Measurements from ENCODE around the gene ADCY6.
A peak's percentile ranks its signal among the peaks of the same experiment; 100 is the strongest.

The ADCY6 gene

DNA sequence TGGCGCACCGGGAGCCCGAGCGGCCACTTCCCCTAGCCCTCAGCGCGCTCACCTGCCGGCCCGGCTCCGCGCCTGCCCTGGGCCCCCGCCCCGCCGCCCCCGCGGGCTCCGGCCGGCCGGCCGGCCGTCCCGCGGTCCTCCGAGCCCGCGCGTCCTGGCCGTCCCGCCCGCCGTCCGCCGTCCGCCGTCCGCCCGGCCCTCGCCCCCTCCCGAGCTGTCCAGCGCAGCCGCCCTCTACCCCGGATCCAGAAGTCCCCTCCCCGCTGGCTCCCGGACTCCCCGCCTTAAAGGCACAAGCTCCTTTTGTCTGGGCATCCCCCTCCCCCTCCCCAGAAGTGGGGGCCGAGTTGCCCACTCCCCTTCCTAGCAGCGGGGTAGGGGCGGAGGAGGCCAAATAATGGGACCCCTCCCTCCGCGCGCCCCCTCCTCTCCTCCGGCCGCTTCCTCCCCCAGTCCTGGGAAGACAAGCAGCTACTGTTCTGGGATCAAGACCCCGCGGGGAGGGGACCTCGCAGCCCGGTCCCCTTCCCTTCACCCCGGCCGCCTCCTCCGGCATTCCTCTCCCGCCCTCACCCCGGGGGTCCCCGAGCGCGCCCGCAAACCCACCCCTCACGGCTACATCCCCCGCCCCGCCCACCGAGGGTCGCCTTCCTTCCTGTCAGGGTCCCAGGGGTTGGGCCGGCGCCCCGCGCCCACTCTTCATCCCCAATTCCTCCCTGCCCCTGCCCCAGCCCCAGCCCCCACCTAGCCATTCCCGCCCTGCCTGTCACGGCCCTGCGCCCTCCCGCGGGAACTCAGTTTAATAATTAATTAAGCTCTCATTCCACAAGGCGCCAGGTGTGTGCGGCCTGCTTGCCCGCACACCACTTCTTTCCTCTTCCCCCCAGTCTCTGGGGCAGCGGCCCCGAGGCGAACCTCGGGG is at the start of gene ADCY6:
ADCY6 (minus strand) TSS at position 236 of the 922 bp plus-strand sequence. CDS start 5,655 bp downstream, outside the sequence.
- DNase-seq = peak; percentile 71

DNA sequence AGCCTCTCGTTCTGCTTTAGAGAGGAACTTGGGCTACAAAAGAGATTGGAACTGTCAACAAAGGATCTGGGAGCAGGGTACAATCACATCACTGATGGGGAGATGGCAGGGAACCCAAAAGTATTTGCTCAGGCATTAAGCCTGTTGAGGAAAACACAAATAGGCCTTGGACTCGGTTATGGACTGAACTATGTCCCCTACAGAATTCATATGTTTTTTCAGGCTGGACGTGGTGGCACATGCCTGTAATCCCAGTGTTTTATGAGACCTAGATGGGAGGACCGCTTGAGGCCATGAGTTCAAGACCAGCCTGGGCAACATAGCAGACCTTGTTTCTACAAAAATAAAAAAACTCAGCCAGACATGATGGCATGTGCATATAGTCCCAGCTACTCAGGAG is 49.2 kb upstream of the ADCY6 start:
- no peak for DNase-seq

DNA sequence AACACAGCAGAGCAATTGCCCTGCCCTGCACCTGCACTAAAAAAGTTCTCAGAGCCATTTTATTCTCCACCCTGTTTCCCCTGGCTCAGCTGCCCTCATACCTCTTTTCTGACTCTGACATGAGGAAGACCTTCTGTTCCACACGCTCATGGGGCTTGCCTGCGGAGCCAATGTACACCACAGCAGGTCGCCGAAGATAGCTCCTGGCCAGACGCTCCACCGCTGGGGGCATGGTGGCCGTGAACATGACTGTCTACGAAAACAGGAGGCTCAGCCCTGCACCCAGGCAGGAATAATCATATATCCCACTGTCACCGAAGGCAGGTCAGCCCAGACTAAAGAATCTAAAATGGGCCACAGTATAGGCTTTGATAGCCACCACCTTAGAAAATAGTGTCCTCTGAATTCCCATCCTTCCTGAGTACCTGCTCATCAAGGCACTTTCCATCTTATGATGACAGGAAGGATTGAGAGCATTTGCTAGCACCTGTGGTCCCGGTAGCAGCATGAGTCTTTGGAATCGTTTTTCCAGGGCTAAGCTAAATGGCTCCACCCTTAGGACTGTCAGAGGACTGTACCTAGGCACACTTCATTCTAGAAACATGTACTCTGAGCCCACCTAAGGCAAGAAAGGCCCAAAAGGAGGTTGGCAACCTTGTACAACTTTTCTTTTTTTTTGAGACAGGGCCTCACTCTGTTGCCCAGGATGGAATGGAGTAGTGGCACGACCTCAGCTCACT is 43.6 kb upstream of the ADCY6 start:
- DNase-seq = no peak

DNA sequence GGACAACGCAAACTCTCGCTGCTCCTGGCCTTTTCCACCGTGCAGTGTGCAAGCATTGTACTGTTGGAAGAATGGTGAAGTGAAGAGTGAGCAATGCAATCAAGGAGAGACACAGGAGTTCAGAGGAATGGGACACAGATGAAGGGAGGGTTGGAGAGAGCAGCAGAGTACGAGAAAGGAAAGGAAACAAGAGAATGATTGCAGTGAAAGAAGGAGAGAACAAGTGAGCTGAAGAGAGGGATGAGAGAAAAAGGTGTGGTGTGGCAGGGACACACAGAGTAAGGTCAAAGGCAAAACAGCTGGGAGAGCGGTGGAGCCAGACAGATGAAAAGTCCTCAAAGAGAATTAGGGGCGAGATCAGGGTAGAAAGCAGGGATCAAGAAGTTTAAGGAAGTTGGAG is 42.4 kb upstream of the ADCY6 start:
- DNase-seq = no peak

DNA sequence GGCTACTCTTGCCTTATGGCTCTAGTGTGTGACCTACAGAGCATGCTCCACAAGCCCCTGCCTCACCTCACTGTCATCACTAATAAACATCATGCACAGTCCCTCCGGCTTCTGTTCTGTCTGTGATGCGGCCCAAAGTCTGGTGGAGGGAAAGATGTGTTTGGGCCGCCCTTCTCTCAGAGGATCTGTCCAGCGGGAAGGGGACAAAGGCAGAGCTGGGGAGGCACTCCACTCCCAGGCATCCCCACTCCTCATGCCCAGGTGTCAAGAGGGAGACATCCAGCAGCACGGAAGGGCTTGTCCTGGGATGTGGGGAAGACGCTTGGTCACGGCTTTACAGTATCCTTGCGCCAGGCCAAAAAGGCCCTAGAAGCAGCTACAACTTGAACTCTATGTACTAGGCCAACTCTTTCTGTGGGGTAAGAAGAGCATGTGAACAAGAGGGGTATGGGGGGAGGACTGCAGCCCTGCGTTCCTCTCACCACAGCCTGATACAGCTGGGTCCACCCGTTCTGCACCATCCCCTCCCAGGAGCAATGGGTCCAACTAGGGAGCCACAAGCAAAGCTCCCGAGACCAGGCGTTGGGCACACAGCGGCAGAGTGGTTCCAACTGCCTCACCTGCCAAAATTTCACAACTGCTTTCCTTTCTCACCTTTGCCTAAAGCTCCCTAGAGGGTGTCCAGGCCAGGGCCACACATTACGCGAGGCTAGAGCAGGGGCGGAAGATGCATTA is 40.1 kb upstream of the ADCY6 start:
- no peak for DNase-seq

DNA sequence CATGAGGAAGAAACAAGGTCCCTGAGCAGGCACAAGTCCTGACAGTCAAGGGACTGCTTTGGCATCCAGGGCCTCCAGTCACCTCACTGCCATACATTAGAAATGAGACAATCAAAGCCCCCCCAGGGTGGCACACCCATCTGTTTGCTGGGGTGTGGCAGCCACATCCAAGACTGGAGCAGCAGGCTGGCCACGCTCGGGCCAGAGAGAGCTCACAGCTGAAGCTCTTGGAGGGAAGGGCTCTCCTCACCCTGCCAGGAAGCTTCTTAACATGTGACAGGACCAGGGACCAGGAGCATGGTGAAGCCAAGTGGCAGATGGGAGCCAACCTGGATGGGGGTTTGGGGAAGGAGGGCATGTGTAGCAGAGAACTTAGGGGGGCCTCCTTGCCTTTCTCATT is 39.4 kb upstream of the ADCY6 start:
- DNase-seq = no peak

DNA sequence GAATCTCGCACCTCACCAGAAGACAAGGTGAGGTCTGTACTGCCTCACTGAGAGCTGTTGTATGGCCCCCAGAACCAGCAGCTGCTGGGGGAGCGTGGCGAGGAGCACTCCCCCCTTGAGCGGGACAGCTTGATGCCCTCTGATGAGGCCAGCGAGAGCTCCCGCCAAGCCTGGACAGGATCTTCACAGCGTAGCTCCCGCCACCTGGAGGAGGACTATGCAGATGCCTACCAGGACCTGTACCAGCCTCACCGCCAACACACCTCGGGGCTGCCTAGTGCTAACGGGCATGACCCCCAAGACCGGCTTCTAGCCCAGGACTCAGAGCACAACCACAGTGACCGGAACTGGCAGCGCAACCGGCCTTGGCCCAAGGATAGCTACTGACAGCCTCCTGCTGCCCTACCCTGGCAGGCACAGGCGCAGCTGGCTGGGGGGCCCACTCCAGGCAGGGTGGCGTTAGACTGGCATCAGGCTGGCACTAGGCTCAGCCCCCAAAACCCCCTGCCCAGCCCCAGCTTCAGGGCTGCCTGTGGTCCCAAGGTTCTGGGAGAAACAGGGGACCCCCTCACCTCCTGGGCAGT is 38.7 kb upstream of the ADCY6 start:
- DNase-seq = no peak

DNA sequence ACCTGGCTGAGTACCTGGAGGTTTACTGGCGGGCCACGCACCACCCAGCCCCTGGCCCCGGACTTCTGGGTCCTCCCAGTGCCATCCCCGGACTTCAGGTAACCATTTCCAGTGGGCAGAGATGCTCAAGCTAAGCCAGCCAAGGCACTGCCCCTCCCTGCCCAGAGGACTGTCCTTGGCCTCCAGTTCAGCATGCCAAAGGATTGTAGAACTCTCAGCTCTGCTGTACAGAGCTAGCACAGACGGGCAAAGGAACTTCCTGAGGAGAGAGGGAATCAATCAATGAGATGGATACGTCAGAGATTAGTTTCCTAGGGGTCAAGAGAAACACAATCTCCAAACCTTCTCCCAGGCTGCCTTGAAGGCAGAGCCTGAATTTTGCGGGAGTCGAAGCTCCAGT is 38.1 kb upstream of the ADCY6 start:
- DNase-seq = no peak

DNA sequence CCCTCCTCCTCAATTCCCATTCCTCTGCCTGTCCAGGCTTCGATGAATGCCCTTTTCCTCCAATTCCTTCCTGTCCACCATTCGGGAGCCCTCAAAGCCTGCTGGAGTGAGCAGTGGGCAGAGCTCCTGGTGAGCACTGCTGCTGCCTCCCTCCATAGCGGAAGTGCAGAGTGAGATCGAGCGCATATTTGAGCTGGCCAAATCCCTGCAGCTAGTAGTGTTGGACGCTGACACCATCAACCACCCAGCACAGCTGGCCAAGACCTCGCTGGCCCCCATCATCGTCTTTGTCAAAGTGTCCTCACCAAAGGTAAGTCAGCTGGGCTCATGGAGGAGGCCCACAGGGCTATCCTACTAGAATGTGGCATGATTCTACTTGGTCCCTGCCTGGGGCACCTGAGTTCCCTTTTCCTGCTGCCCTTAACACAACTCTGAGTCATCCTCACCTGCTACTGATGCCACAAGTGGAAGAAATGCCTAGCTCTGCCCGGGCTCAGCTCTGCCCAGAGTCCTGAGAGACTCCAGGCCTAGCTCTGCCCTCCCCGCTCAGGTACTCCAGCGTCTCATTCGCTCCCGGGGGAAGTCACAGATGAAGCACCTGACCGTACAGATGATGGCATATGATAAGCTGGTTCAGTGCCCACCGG is 37.4 kb upstream of the ADCY6 start:
- DNase-seq = no peak

DNA sequence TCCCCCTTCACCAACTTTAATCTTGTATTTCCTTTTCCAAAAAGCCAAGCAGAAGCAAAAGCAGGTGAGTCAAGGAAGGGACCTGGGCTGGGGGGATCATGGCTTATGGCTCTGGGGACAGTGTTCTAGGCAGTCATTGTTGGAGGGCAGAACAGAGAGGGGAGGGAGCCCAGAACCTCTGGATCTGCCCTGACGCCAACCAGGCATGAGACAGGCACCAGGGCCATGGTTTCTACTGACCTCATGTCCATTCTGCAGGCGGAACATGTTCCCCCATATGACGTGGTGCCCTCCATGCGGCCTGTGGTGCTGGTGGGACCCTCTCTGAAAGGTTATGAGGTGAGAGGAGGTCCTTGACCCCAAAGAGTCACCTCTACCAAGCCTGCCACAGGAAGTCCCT is 36.0 kb upstream of the ADCY6 start:
- no peak for DNase-seq

DNA sequence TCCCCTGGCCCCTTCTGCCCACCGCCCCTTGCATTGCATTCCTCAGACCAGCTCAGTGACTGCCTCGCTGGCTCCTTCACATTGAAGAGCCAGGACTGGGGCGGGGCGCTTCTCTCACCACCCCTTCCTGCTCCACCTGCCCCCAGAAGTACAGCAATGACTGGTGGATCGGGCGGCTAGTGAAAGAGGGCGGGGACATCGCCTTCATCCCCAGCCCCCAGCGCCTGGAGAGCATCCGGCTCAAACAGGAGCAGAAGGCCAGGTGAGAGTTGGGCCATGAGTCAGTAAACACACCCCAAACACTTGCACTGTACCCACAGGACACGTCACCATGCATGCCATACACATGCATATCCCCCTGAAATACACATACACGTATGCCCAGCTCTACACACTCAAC is 35.2 kb upstream of the ADCY6 start:
- no peak for DNase-seq

DNA sequence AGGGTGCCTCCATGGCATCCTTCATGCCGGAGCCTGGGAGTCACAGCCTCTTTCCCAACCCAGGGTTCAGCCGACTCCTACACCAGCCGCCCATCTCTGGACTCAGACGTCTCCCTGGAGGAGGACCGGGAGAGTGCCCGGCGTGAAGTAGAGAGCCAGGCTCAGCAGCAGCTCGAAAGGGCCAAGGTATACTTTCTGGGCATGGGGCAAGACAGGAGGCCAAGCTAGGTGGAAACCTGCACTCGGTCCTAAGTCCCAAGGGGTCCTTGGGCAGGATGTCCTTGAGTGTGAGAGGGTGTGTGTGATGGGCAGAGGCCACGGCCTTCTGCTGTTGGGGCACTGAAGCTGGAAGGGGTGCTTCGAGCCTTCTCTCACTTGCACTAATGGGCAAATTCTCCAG is 34.4 kb upstream of the ADCY6 start:
- no peak for DNase-seq

DNA sequence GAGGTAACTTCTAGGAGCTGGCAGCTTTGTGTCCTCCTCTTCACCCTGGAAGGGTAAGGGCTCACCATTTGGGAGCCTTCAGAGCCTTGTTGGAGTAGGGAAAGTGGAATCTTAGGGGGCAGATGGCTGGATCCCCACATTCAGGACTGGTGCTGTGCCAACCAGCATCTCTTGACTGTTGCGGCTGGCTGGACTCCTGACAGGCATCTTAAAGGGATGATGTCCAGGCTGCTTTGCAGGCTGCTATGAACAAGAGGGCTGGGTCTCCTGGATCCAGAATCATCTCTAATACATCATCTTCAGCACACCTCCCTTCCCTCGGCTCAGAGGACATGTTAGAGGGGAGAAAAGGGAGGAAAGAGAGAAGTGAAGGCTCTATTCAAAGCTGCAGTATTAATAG is 33.8 kb upstream of the ADCY6 start:
- DNase-seq = no peak

DNA sequence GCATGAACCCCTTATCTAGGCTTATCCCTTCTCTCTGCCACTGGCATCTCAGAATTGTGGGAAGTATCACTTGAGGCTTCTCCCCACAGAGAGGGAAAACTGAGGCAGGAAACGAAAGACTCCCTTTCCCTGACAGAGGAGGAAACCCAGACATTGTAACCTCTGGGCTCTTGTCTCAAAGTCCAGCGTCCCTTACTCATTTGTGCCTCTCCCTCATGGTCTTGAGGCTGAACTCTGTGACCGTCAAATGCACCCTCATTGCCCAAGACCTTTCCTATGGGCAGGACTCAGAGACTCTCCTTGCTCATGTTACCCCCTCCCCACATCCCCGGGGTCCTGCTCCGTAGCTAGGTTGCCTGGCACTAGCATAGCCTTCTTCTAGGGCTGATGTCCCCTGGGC is 33.2 kb upstream of the ADCY6 start:
- no peak for DNase-seq

DNA sequence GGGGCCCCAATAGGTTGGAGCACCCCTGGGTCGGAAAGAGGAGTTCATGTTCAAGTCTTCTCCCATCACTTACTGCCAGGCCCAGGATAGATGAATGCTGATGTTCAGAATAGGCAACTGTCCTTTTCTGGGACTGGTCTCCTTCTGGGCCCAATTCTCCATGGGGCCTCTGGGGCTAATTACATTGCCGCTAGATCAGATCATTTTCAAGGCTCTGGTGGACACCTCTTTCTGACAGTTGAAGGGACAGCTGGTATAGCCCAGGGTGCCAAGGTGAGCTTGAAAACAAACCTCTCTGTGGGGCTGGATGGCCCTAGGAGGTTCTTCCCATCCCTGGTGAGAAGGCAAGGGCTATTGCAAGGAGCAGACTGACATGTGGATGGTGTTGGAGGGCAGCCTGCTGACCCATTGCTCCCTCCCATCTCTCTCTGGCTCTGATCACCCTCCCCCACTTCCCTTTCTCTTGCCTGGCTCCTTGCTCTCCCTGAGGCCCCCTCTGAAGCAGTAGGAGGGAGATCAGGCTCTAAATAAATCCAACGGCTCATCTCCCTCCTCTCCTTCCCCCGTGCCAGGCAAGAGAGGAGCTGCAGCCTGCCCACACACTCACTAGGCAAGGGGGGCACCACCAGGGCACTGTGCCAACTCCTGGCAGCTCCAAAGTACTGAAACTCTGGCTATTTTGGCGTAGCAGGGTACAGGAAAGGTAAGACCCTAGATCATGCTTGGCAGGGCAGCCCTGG is 31.3 kb upstream of the ADCY6 start:
- no peak for DNase-seq

DNA sequence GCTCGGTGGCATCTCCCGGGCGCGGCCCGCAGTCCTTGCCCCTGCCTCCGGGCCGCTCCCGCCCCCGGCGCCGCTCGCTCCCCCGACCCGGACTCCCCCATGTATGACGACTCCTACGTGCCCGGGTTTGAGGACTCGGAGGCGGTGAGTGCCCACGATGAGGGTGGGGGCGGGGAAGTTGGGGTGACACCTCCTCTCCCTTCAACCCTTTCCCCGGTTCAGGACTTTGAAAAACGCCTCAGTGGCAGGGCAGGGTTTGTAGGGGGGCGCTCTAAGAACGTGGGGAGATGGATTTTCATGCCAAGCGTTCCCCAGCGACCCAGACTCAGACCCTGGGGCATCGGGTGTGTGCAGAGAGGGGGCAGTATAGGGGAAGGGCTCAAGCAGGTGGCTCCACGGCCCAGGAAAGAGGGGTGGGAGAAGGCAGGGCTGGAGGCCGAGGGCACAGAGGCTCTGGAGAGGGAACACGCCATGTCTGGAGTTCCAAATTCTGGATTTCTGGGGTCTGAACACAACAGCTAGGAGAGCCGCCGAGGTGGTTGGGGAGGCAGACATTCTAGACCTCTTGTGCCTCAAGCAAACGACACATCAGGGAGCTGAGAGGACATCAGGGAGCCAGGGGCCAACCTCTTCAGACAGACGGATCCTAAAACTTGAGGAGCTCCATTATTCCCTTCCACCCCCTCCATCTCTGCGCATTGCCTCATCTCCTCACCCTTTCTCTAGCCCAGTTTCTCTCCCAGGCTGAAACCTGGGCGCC is 30.1 kb upstream of the ADCY6 start:
- DNase-seq = no peak

DNA sequence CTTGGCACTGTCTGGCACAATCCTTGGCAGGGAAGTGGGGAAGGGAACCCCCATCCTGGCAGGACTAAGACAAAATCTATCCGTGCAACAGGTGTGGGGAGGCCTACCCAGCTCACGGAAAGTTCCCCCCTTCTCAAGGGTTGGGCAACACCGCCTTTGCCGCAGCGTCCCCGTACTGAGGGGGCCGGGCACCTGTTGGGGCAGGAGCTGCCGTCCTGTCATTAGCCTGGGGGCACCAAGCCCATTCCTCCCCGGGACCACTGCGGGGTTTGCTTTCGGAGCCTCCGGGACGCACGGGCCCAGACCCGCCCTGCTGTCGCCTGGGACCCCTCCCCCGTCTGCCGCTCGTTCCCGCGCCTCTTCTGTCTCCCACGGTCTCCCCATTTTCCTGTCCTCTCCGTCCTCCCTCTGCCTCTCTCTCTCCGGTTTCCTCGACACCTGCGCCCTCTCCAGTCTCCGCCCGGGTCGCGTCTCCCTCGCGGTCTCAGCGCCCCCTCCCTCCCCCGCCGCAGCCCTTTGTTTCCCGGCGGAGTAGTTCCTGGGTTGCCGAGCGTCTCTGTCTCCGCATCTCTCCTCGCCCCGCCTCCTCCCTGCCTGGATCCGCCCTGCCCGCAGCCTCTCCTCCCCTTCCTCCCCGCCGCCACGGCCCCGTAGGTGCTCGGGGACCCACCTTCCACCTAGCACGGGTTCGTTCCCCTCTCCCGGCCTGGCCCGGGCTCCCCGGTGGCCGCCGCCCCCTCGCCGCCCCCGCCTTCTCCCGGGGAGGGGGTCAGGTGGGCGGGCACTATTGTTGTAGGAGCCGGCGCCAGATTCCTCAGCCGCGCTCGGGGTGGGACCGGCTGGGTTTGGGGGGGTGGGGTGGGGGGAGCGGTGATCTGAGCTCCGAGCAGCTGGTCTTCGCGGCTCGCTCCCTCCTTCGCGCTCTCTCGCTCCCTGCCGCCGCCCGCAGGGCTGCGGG is 29.3 kb upstream of the ADCY6 start, which contains the start of gene CACNB3:
CACNB3 (plus strand) TSS at position 624 of the 958 bp plus-strand sequence. CDS start 434 bp downstream, outside the sequence.
- DNase-seq = peak; percentile 53

DNA sequence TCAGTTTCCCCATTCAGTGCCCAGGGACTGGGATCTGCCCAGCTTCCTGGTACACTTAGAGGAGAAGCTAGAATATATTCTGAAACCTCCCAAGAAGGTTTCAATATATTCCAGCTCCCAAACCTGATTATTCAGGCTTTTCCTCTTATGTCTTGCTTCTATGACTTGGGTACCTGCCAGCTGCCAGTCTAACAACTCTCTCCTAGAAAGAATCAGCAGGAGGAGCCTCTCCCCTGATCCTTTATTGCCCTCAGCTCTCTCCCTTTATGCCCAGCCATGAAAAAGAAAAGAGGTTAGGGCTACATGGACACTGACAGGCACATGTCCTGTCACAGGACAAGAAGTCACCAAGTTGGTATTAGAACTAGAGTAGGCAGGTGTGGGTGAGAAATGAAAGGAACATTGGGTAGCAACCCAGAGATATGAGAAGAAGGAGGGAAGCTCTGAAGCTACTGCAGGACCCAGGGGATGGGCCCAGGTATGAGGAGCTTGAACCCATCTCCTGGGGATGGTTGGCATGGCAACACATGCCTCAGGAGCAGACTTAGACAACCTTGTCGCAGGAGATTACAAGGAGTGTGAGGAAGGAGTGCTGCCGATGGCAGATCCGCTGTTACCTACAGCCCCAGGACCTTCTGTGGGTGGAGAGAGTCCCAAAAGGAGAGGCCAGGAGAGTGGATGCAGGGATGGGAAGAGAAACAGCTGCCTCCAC is 27.4 kb upstream of the ADCY6 start:
- peak; percentile 19 for DNase-seq

Data from fibroblast of upper back skin (primary cell).